HG03039 (cell line): ENCODE data around the gene SLC19A1.

Experiments
- ATAC-seq: cut with Tn5 transposase; IDR thresholded peaks from one replicate; pipeline ENCODE4 v1.9.1; 2021; ENCODE audit warnings: mild to moderate bottlenecking, moderate library complexity; ENCODE audit not compliant: unreplicated experiment

Gene SLC19A1

GRCh38 chr21:45546636-45547544, 4.7 kb upstream of the SLC19A1 start:
- no peak for ATAC-seq

DNA sequence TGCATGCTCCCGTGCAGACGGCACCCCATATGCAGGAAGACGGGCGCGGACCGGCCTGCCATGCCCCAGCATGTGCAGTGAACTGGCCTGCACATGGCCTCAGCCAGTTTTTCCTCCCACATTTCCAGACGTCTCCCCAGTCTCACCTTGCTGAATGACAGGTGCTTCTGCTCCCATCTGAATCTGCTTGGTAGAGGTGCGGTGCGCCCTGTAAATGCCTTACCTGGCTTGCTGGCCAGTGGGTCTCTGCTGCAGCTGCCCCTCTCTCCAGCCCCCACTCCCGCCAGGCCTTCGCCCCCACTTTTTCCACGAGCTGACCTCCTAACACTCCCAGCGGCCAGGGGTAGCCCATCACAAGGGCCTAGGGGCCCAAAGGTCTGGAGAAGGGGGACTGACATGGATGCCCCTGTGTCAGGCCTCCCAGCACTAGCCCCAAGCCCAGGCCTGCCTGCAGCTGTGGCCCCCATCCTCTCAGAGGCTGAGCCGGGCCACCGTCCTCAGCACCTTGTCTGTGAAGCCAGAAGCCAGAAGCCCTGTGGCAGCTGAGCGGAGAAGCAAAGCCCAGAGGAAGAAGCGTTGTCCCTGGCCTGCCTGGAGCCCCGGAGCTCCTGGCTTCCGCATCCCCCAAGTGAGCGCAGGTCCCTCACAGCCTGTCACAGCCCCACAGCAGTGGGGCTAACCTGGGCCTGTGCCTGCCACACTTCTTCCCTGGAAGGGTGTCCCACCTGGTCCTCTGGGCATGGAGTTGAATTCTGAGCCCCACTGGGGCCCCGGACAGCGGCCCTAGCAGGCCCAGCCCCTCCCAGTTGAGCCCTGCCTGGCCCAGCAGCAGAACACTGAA, 3.7 kb upstream of the SLC19A1 start:
- ATAC-seq, result no peak

GRCh38 chr21:45545236-45545570, 3.0 kb upstream of the SLC19A1 start:
- ATAC-seq, result no peak

GRCh38 chr21:45544449-45545235, 2.4 kb upstream of the SLC19A1 start:
- no peak for ATAC-seq

DNA sequence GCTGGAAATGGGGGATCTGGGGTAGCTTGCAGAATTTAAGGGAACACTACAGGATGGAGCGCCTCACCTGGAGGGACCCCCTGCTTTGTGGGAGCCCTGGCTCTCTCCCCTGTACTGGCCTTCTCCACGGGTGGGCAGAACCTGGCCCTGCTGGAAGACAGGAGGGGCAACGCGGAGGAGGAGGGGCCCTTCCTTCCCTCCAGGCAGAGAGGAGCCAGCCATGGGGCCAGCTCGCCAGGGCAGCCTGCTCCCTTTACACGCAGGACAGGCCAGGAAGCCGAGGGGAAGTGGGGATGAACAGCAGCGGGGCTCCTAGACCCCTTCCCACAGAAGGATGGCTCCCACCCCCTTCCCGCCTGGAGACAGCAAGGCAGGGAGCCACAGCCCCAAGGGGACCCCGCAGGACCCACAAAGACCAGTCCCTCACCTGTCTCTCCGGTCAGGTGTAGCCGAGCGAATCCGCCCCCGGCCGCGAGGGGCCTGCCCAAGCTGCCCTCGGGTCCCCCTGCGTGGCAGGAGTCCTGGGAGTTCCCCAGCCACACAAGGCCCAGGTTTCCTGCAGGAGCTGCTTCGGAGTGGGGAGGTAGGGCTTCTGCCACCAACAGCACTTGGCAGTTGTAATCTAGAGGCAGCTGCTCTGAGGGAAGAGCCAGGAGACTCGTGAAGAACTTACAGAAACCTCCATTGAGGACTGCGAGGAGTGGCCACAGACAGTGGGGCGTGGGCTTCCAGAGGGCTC, 1.6 kb upstream of the SLC19A1 start:
- ATAC-seq, result no peak

DNA sequence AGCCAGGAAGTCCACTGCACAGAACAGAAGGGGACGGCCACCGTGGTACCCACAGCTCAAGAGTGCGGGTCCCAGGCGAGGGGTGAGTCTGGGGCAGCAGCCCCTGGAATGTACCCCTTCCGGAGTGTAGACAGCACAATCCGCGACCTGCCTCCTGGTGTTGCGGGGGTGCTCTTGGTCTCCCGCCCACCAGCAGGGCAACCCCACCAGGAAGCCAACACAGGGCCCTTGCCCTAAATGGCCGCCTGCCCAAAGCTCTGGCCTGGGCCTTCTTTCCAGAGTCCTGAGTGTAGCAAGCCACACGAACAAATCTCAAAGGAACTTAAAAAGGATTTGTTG, 1.1 kb upstream of the SLC19A1 start:
- ATAC-seq, result no peak

DNA sequence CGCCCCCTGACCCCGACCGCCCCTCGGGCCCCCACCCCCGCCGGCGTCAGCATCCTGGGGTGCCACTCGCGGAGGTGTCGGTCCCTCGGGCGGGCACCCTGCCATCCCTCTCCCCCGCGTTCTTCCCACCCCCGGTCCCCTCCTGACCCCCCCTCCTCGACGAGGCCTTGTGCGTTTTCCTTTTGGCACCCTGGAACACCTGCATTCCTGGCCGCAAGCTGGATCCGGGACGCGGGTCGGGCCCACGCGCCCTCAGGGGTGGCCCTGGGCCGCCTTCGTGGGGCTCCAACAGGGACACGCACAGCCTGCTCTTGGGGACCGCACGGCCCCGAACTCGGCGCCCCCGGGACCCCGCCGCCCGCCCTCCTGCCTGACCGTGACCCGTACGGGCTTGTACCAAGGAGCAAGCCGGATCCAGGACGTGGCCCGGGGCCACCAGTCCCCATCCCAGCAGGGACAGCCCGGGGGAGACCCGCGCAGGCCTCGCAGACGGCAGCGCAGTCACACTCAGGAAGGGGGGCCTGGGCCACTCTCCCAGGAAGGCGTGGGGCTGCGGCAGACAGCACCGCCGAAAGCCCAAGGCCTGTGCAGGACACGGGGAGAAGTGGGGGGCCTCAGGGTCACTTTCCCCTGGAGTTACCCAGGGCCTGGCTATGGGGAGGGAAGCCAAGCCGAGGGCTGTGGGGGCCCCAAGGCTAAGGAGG, 579 bp upstream of the SLC19A1 start:
- no peak for ATAC-seq

- ATAC-seq, result no peak
These were observed 810 bp downstream of the SLC19A1 start for GRCh38 chr21:45541221-45542039.

DNA sequence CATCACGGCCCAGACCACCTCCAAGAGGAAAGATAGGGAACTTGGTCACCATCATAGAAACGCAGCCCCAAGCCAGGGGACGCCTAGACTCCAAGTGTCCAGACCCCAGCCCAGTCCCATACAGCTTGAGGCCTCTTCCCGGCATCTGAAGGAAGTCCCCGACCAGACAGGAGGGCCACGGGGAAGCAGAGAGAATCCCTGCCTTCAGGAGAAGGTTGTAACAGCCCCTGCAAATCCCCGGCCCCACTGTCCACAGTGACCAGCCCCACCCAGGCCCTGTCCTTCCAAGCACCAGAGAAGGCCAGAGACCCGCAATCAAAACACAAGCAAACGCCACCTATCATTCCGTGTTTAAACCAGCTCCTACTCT, 1.7 kb downstream of the SLC19A1 start:
- no peak for ATAC-seq

DNA sequence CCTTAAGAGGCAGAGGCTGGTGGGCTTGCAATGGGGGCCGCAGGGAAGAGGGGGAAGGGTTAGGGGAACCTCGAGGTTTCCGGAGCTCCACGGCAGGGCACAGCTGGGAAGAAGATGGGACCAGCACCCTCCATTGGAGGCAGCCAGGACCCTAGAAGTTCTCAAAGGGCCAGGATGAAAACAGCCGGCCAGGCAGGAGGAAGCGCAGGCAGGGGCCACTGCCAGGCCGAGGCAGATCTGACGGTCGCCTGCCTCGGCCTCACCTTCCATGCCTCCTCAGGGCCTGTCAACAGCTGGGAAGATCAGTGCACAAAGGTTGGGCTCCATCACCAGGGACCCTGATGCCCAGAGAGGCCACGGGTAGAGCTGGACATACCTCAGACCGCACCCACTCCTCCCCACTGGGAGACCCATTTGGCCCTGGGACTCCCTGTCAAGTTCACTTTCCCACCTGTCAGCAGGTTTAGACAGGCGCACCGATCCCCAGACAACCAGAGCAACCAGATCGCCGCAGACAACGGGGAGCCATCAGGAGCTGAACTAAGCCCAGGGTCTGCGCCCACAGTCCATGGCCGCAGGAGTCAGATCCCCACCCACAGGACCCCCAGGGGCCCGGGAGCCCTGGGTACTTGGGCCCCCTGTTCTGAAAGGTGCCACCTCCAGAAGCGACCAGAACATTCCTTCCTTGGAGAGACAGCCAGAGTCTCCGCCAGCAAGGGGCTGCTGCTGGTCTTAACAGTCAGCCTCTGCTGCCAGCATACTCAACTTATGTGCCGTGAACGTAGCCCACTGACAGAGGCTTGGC, 2.2 kb downstream of the SLC19A1 start:
- ATAC-seq, result no peak

DNA sequence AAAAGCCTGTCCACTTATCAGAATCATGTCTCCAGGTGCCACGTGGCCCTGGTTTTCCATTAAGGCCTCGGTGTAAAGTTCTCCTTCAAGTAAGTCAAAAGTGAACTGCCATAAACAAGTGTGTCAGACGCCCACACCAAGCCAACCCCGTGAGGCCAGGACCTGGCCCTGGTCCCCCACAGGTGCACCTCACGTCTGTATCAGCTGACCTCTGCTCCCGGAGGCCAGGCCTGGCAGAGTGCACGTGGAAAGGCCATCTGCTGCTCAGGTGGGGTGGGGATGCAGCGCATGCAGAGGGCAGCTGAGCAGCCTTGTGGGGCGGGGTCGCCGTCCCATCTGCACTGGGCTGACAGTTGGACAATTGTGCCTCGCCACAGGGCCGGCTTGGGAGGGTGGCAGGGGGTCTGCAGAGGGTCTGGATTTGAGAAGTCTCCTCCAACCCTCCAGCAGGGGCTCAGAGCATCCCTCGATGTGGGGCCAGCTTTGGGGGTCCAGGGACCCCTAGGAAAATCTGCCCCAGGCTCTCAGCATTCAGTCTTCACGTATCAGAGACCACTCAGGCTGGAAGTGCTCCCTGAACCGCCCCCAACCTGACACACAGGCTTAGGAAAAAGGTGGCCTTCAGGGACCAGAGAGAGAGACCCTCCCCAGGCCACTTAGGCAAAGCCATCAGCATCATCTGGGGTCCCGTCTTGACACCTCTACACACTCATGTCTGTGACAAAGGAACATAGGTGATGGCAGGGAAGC, 3.0 kb downstream of the SLC19A1 start:
- no peak for ATAC-seq

DNA sequence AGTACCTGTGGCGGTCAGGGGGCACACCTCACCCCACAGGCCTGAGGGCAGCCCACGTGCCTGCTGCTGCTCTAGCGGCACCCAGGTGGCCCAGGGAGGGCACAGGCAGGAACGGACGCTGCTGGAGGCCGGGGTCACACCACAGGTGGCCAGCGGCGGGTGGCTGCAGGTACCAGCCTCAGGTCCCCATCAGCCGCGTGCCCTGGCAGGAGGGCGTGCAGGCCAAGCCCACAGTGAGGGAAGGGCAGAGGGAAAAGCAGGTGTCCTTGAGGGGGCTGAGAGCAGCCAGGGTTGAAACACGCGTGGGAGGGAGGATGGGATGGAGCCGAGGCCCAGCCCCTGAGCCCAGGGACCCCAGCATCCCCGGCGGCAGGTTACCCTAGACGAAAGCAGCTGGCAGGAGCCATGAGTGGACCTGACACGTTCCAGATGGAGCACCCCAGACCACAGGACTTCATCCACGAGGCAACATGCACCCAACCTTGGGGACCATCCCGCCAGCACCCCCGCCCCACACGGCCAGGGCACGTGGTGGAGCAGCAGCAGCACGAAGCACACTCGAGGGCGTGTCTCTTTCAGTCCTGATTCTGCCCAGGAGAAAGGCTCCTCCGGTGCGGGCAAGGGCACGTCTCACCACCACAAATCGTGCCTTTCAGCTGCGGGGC, 3.7 kb downstream of the SLC19A1 start:
- ATAC-seq, result no peak

DNA sequence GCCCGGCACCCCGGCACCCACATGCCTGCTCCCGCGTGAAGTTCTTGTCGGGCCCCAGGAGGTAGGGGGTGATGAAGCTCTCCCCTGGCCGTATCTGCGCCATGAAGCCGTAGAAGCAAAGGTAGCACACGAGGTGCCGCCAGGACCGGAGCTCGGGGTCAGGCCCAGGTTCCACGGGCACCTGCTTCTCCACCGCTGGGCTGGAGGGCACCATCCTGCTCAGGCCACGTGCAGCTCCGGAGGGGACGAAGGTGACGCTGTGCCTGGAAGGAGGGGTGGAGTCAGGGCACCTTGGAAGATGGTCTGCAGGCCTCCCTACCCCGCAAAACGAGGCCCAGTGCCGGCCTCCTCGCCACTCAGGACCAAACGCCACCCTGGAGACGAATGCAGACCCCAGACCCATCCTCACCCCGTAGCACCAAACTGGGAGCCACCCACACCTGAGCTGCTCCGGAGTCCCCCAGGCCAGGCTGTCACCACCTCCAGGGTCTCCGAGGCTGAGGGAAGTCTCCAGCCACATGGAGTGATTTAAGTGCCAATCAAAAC, 4.4 kb downstream of the SLC19A1 start:
- no peak for ATAC-seq

DNA sequence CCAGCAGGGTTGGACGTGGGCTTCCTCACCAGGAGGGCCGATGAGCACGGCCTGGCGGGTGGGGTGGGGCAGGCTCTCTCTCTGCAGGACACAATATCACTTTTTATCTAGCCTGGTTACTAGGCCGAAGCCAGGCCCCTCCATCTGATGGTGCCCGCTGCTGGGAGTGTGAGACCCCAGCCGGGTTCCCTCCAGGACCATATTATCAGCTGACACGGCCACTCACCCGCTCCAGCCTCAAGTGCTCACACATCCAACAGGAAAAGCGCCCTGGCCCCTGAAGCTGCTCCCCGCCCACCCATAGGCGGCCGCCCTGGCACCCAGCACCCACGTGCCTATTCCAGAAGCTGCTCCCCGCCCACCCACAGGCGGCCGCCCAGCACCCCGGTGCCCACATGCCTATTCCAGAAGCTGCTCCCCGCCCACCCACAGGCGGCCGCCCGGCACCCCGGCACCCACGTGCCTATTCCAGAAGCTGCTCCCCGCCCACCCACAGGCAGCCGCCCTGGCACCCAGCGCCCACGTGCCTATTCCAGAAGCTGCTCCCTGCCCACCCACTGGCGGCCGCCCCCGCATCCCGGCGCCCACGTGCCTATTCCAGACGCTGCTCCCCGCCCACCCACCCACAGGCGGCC, 5.0 kb downstream of the SLC19A1 start:
- ATAC-seq, result no peak

DNA sequence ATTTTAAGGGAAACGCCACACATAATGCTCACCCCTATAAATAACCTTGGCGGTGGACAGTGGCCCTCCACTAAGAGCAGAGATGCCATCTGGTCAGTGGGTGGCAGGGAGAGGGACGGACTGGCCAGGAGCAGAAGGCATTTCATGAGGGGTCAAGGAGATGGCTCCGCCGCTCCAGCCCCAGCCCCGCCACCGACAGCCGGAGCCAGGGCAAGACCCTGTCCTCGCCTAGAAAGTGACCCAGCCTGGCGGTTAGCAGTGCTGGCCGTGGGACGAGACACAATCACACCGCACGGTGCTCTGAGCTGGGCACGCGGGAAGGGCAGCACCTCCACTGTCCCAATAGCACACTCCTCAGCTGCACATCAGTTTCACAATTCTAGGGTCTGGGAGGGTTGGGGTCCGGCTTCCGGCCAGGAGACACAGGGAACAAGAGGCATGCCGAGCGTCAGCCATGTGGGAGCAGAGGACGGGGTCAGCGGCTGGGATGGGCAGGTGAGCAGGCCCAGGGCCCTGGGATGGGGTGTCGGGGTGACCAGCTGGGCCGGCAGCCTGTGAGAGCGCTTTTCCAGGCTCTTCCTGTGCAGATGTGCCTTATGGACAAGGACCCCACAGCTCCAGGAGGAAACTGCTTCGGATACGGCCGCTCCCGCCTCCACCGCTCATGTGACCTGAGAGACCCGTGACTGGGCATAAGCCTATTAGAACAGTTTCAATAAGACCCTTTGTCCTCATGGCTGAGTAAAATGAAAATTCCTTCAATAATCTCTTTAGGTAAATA, 5.7 kb downstream of the SLC19A1 start:
- ATAC-seq, result no peak
